Prostate gland (tissue), 2 donors: ENCODE results near the gene CSTPP1. TPM values are rescaled to one million over a fixed set of nuclear protein-coding genes. Genes with fewer than 3 reads are reported as not detected.

Experiments
- DNase-seq: peaks from one replicate; pipeline ENCODE4 v3.0.0-alpha.2; 2019; ENCODE audit warnings: low spot score
- H3K27ac ChIP-seq, 2 donors: fragments of 200-600 bp; sonication (generic); 2 replicates each; pipeline ENCODE4 v1.5.1; 2017 to 2019
- H3K27me3 ChIP-seq: fragments of 200-600 bp; sonication (generic); replicated peaks from 2 replicates; pipeline ENCODE4 v1.5.1; 2019; ENCODE audit not compliant: insufficient read depth
- H3K36me3 ChIP-seq, 2 donors: fragments of 200-600 bp; sonication (generic); 1 replicate in 1 of 2; 2 replicates in 1 of 2; pipeline versions ENCODE4 v1.5.1 to v1.8.1; 2017 to 2019
- H3K4me1 ChIP-seq: fragments of 200-600 bp; sonication (generic); replicated peaks from 2 replicates; pipeline ENCODE4 v1.5.1; 2019
- H3K4me3 ChIP-seq, 2 donors: fragments of 200-600 bp; sonication (generic); 2 replicates each; pipeline ENCODE4 v1.5.1; 2017 to 2019
- H3K9me3 ChIP-seq: fragments of 200-600 bp; sonication (generic); 2 replicates; pipeline ENCODE4 v1.5.1; 2017
- POLR2A ChIP-seq: fragments of 450-650 bp; IDR thresholded peaks from one replicate; pipeline ENCODE4 v1.6.1; 2016; ENCODE audit warnings: antibody characterized with exemption, mild to moderate bottlenecking
- POLR2AphosphoS5 ChIP-seq: sonication (generic); formaldehyde crosslinking; IDR thresholded peaks from one replicate; pipeline ENCODE4 v1.6.1; 2017; ENCODE audit warnings: antibody characterized with exemption
- WGBS: methylation state at CpG from one replicate; pipeline ENCODE4 v1.1.5; 2018; 5-methylcytosine and 5-hydroxymethylcytosine counted together
- intact Hi-C: fragments of 100-400 bp; cut with DNase I; formaldehyde crosslinking; loops from one replicate; pipeline ENCODE4 v1.14.2; 2022
- total RNA-seq, 2 donors: library from RNA; depleted of rRNA; stranded (reverse); fragments of >200 nt; gene quantifications; one replicate each; pipeline ENCODE4 v1.1.0, GENCODE V29; 2016
- TF ChIP-seq, protein P1 (sequence below), 4 experiments: fragments of 200-600 bp in 2 of 4; fragments of 450-650 bp in 2 of 4; sonication (generic) in 2 of 4; IDR thresholded peaks; 1 replicate in 3 of 4; 2 replicates in 1 of 4; pipeline ENCODE4 v1.5.1; 2016 to 2019; ENCODE audit warnings: antibody characterized with exemption in 4 of 4, mild to moderate bottlenecking in 2 of 4, moderate library complexity in 2 of 4

Gene CSTPP1
- total RNA-seq, 2 donors from 2014 or later = 28.5 to 47.0 TPM

DNA sequence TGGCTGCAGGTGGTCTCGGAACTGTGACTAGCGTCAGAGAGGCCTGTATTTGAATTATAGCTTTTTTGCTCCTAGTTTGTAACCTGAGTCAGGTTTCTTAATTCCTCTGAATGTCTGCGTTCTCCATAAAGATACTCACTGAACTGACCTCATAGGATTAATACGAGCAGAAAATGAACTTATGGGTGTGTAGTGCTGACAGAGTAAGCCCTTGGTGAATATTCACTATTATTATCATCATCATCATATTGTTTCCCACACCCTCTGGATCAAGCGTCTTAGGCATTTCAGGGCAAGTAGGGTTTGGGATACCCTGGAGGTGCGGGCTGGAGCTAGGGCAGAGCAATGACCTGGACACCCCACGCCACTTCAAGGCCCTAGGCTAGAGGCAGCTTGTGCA, 211.1 kb downstream of the CSTPP1 start:
- no peak for TF ChIP-seq POLR2A
- TF ChIP-seq POLR2AphosphoS5 = no peak
- TF ChIP-seq, protein P1, sequence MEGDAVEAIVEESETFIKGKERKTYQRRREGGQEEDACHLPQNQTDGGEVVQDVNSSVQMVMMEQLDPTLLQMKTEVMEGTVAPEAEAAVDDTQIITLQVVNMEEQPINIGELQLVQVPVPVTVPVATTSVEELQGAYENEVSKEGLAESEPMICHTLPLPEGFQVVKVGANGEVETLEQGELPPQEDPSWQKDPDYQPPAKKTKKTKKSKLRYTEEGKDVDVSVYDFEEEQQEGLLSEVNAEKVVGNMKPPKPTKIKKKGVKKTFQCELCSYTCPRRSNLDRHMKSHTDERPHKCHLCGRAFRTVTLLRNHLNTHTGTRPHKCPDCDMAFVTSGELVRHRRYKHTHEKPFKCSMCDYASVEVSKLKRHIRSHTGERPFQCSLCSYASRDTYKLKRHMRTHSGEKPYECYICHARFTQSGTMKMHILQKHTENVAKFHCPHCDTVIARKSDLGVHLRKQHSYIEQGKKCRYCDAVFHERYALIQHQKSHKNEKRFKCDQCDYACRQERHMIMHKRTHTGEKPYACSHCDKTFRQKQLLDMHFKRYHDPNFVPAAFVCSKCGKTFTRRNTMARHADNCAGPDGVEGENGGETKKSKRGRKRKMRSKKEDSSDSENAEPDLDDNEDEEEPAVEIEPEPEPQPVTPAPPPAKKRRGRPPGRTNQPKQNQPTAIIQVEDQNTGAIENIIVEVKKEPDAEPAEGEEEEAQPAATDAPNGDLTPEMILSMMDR (IDR thresholded peaks at IDR 0.05) = no peak
- no peak overlapping the region for H3K27ac ChIP-seq
- no peaks in the 10 kb centered on the region for H3K9me3 ChIP-seq
- H3K36me3 ChIP-seq = no peaks in the 10 kb centered on the region
- H3K4me1 ChIP-seq = no peaks in the 10 kb centered on the region
- H3K27me3 ChIP-seq = no peaks in the 10 kb centered on the region
- WGBS = 93% methylated on average over 7 of the region's 7 CpGs
- intact Hi-C loops = no loop called here
- no peak overlapping the region for H3K4me3 ChIP-seq
- DNase-seq = no peak

DNA sequence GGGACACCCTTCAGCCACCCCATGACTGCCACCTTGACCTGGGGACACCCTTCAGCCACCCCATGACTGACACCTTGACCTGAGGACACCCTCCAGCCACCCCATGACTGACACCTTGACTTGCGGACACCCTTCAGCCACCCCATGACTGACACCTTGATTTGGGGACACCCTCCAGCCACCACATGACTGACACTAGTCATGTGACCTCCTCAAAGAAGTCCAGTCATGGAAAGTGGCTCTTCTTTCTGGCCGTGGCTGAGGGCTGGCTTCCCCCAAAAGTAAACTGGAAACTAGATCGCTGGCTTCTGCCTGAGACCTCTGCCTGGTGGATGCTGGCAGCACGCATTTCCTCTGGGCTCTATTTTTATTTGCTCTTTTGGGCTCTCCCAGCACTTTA, 211.7 kb downstream of the CSTPP1 start:
- Histone ChIP-seq H3K27me3 (no peaks in the 10 kb centered on the region), H3K4me3 (no peak overlapping the region), H3K27ac (no peak overlapping the region), H3K36me3 (no peaks in the 10 kb centered on the region), H3K4me1 (no peaks in the 10 kb centered on the region), H3K9me3 (no peaks in the 10 kb centered on the region)
- TF ChIP-seq POLR2AphosphoS5 (no peak), POLR2A (no peak)
- TF ChIP-seq, protein P1 (IDR thresholded peaks at IDR 0.05) = no peak
- intact Hi-C loops = no loop called here
- no peak for DNase-seq
- WGBS = 82% methylated on average over 4 of the region's 4 CpGs

DNA sequence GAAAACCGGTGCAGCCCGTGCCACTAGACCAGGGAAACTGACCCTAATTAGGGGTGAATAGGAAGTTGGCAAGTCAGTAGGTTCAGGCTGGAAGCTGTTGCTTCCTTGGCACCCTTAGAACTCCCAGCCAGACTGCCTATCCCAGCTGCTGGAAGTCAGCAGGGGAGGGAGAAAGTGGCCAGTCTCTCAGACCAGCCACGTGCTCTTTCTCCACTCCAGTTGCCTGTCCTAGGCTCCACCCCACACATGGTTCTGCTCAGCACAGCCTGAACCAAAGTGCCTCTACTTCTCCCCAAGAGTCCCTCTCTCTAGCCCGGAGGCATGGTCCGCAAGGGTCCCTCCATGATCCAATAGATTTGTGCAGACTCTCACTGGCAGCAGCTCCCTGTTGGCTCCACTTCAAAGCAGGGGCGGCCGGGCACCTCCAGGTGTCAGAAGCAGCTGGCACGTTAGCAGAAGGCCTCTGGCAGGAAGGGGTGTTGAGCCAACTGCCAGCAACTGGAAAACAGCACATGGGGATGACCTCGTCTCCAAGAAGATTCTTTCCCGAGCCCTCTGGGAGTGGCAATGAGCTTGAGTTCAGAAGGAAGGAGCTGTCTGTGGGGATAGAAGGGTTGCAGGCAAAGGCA, 212.5 kb downstream of the CSTPP1 start:
- TF ChIP-seq POLR2A (no peak), POLR2AphosphoS5 (no peak)
- TF ChIP-seq, protein P1 (IDR thresholded peaks at IDR 0.05) = no peak
- Histone ChIP-seq H3K9me3 (no peaks in the 10 kb centered on the region), H3K27me3 (no peaks in the 10 kb centered on the region), H3K4me1 (no peaks in the 10 kb centered on the region), H3K4me3 (no peak overlapping the region), H3K27ac (no peak overlapping the region), H3K36me3 (no peaks in the 10 kb centered on the region)
- intact Hi-C loops = no loop called here
- no peak for DNase-seq
- WGBS = 33% methylated on average over 10 of the region's 10 CpGs

DNA sequence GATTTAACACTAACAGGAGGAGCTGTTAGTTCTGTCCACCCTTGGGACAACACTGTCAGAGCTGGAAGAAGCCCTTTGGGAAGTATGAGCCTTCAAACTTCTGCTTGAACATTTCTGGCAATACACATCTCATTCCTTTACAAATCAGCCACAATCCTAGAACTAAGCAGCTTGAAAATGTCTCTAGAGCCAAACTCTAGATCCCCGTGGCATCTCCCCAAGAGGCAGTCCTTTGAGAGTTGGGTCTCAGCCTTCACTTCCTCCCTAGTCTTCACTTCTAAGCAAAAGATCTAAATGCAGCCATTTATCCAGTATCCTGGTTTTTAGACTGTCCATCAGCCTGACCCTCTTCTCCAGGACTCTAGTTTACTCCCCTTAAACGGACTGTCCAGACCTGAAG, 213.2 kb downstream of the CSTPP1 start:
- Histone ChIP-seq H3K4me1 (no peaks in the 10 kb centered on the region), H3K27me3 (no peaks in the 10 kb centered on the region), H3K36me3 (no peaks in the 10 kb centered on the region), H3K4me3 (no peak overlapping the region), H3K9me3 (no peaks in the 10 kb centered on the region), H3K27ac (no peak overlapping the region)
- intact Hi-C loops = no loop called here
- no peak for DNase-seq
- 37% methylated on average over 2 of the region's 2 CpGs for WGBS
- TF ChIP-seq POLR2AphosphoS5 = no peak
- TF ChIP-seq, protein P1 (IDR thresholded peaks at IDR 0.05) = no peak
- no peak for TF ChIP-seq POLR2A

DNA sequence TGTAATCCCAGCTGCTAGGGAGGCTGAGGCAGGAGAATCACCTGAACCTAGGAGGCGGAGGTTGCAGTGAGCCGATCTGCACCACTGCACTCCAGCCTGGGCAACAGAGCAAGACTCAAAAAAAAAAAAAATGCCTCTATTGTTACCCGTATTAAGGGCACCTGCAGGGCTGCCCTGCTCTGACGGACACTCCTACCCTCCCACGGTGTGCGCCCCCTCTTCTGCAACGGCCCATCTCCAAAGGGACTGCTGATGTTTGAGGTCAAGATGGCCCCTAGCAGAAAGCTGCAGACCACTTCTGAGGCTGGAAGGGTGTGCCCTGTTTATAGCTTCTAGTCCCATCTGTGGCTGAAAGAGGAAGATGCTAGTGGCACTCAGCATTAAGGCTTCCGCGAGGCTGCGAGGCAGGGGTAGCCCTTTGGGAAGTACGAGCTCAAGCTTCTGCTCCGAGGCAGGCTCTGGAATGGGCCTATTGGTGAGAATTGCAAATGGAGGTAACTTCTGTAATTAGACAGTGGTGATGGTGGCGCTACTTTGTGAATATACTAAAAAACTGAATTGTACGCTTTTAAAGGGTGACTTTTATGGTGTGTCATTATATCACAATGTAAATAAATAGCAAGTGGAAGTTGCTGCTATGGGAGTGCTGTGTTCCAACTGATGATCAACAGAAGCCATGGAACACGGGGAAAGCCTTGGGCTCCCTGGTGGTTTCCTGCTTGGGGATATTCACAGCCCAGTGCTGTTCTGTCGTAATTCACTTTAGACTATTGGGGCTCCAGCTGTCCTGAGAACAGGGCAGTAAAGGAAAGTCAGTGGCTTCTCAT, 215.8 kb downstream of the CSTPP1 start:
- Histone ChIP-seq H3K36me3 (no peaks in the 10 kb centered on the region), H3K4me3 (no peak overlapping the region), H3K9me3 (no peaks in the 10 kb centered on the region), H3K27me3 (no peaks in the 10 kb centered on the region), H3K4me1 (no peaks in the 10 kb centered on the region), H3K27ac (no peak overlapping the region)
- TF ChIP-seq POLR2A = no peak
- TF ChIP-seq, protein P1 (IDR thresholded peaks at IDR 0.05) = no peak
- no peak for TF ChIP-seq POLR2AphosphoS5
- intact Hi-C loops = no loop called here
- no peak for DNase-seq
- WGBS = 79% methylated on average over 16 of the region's 16 CpGs
